ENCODE data around the gene KIAA0825.

KIAA0825 gene, protein sequence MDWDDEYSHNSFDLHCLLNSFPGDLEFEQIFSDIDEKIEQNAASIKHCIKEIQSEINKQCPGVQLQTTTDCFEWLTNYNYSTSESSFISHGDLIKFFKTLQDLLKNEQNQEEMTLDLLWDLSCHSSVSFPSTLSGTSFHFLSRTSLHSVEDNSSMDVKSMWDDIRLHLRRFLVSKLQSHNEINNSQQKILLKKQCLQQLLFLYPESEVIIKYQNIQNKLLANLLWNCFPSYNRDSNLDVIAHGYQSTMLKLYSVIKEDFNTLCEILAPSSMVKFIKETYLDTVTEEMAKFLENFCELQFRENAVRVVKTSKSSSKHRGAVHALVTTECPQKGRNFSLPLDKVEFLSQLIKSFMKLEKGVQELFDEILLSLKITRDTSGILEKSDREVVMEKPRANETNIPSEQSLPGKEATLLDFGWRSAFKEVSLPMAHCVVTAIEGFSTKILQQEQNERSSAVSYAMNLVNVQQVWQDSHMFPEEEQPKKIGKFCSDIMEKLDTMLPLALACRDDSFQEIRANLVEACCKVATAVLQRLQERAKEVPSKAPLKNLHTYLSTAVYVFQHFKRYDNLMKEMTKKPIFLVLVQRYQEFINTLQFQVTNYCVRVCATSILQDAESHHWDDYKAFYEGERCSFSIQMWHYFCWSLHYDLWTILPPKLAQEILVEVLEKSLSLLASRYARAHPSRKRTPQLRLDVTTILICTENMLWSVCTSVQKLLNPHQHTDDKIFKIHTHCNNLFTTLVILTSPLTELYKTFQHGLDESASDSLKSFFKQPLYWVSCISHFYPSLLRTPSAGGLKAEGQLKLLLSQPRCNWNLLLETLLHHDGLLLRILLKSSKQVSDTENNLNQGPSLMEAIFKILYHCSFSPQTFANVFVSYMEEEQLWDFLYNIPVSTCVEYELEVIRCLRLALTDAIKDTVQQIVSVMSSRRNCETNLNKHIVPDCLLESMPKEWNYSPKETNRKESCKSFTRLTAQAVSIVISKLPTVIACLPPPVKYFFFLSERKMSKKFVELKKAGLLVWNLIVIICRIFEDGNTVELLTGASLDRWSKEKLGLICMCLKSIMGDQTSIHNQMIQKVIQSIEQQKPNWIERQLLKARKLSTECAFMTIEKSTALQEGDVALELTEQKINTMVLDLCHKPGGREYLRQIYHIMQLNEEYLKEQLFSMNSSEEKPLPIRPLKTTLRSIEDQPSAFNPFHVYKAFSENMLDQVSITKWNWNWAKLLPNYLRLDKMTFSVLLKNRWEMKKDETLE (N-terminal part only)

DNA sequence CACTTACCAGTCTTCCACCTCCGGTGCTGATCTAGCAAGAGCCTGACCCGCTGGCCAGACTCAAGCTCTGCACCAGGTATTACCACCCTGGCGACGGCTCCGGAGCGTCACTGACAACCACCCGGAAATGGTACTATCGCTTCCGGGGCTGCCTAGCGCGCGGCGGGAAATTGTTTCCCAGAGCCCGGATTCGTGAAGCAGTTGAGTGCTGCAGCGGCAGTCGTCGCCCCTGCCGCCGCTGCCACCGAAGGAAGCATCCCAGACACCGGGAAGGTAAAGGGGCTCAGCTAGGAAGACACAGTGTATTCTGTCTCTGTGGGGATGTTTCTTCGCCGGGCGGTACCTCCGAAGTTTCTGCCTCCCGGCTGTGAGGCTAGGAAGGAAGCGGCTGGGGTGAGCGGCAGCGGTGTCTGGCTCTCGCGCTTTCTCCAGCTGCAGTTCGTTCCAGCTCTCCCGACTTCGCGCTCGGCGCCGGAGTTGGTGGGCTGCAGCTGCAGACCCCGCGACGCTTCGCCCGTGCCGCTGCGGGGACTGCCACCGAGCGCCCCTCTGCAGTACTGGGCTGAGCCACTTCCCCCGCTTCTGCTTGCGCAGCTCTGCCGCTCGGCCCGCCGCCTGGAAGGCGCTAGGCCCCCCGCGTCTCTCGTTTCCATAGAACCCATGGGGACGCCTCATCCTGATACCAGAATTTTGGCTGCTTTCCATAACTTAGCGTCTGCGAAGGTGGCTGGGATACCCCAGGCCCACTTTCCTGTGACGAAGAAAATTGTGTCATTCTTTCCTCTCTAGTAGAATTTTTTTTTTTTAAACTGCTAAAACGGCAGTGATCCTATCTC lies at the start of gene KIAA0825, which contains the start of gene SLF1:
TSS of gene KIAA0825 (minus strand) at position 112 of the 836 bp plus-strand sequence. CDS start 81,478 bp downstream, outside the sequence.
TSS of gene SLF1 (plus strand) at position 177 of the 836 bp plus-strand sequence. CDS start 10,142 bp downstream, outside the sequence.
- H3K4me3 Mint-ChIP-seq, result peak within 1 kb of the TSS; percentile 86
- H3K27me3 Mint-ChIP-seq, result no peaks in the 10 kb centered on the region
- DNase-seq, result peak; percentile 92
- H3K27ac Mint-ChIP-seq, result peak within 1 kb of the TSS; percentile 86
- H3K4me1 Mint-ChIP-seq, result peaks cover 39% of the 10 kb centered on the region
- CTCF ChIA-PET, result interaction anchor here (1.0 to 1.8 kb wide), 3 partner anchors 41 to 94 kb away, joined by 3 to 8 read pairs (median 4); no protein-coding TSS in a partner anchor
- no peaks in the 10 kb centered on the region for H3K9me3 Mint-ChIP-seq
- no peaks in the 10 kb centered on the region for H3K36me3 Mint-ChIP-seq

DNA sequence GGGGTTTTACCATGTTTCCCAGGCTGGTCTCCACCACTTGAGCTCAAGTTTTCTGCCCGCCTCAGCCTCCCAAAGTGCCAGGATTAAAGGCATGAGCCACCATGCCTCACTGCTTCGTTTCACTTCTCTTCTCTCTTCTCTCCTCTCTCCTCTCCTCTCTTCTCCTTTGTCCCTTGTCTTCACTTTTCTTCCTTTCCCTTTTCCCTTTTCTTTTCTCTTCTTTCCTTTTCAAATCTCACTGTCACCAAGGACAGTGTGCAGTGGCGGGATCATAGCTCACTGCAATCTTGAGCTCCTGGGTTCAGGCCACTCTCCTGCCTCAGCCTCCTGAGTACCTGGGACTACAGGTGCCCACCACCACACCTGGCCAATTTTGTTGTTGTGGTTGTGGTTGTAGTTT lies 49.5 kb upstream of the KIAA0825 start:
- no peak overlapping the region for H3K27ac Mint-ChIP-seq

DNA sequence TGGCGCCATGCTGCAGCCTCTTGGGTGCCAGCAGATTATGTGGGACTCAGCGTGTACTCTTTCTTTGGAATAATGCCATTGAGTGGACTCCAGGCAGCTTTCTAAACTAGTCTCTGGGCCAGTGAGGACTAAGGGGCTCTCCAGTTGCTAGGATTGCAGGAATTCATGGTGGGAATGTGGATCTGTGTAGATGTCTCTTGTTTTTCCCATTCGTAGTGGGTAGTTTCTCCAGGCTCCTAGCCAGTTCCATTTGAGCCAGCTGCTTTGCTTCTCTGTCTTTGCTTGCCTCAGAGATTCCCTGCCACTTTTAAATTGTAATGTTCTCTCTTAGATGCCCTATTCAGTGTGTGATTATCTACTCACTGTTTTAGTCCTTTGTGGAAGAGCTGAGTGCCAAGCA lies 42.7 kb upstream of the KIAA0825 start:
- CTCF ChIA-PET, result no interaction called here
- Mint-ChIP-seq H3K4me3 (no peak overlapping the region), H3K27me3 (no peaks in the 10 kb centered on the region), H3K27ac (no peak overlapping the region), H3K36me3 (peaks cover 53% of the 10 kb centered on the region), H3K9me3 (peaks cover 29% of the 10 kb centered on the region), H3K4me1 (no peaks in the 10 kb centered on the region)
- DNase-seq, result no peak

More for the DNA sequence above, 49.5 kb upstream of the KIAA0825 start:
- CTCF ChIA-PET, result no interaction called here
- no peaks in the 10 kb centered on the region for H3K27me3 Mint-ChIP-seq
- DNase-seq, result no peak
- H3K9me3 Mint-ChIP-seq, result no peaks in the 10 kb centered on the region
- no peak overlapping the region for H3K4me3 Mint-ChIP-seq
- H3K4me1 Mint-ChIP-seq, result peaks cover 6% of the 10 kb centered on the region
- peaks cover 18% of the 10 kb centered on the region for H3K36me3 Mint-ChIP-seq

DNA sequence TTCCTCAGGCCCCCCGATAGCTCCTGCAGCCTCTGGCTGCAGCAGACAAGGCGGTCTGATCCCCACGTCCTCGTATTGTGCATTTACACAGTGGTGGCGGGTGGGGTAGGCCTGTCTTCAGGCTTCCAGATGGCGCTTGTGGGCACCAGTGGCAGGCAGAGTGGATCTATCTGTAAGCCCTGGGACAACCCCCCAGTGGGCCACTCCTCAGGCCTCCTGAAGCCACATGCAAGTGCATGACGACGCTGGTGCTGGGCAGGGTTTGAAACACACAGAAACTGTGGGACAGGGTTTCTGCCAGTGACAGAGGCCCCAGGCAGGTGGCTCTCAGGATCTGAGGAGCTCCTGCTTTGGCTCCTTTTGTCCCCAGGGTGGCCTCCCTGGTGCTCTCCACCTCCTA lies 42.1 kb upstream of the KIAA0825 start:
- Mint-ChIP-seq H3K27me3 (no peaks in the 10 kb centered on the region), H3K36me3 (peaks cover 57% of the 10 kb centered on the region), H3K27ac (no peak overlapping the region), H3K4me3 (no peak overlapping the region), H3K9me3 (peaks cover 34% of the 10 kb centered on the region), H3K4me1 (no peaks in the 10 kb centered on the region)
- no peak for DNase-seq
- CTCF ChIA-PET, result interaction anchor here (0.6 kb wide), 1 partner anchor 281 kb away, joined by 3 read pairs; no protein-coding TSS in a partner anchor

DNA sequence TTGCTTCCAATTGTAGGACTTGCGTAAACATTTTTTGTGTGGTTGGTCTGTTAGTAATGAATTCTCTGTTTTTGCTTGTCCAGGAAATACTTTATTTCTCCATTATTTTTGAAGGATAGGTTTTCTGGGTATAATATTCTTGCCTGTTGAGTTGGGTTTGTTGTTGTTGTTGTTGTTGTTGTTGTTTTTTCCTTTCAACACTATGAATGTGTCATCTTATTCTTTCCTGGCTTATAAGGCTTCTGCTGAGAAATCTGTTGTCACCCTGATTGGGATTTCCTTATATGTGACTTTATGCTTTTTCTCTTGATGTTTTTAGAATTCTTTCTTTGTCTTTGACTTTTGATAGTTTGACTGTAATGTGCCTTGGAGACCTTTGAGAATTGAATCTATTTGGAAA lies 39.9 kb upstream of the KIAA0825 start:
- Mint-ChIP-seq H3K36me3 (peaks cover 65% of the 10 kb centered on the region), H3K4me1 (no peaks in the 10 kb centered on the region), H3K27ac (no peak overlapping the region), H3K4me3 (no peak overlapping the region), H3K9me3 (peaks cover 38% of the 10 kb centered on the region), H3K27me3 (no peaks in the 10 kb centered on the region)
- CTCF ChIA-PET, result no interaction called here
- DNase-seq, result no peak

DNA sequence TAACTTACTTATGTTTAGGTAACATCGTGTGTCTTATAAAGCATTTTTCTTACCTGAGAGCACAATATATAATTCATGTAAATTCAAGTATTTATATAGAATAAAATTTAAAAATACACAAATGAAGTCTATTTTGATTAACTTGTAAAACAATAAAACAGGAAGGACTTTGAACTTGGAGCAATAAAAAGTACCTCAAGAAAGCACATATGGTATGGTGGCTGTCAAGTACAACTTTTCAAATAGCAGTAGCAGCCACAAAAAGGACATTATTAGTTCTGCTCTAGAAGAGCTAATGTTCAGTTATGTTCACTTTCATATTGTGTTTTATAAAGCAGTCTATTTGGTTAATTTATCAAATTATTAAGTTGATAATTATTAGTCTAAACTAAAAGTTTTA lies 31.5 kb upstream of the KIAA0825 start:
- DNase-seq, result no peak
- no peak overlapping the region for H3K27ac Mint-ChIP-seq
- H3K27me3 Mint-ChIP-seq, result no peaks in the 10 kb centered on the region
- peaks cover 25% of the 10 kb centered on the region for H3K36me3 Mint-ChIP-seq
- H3K4me3 Mint-ChIP-seq, result no peak overlapping the region
- H3K4me1 Mint-ChIP-seq, result no peaks in the 10 kb centered on the region
- CTCF ChIA-PET, result no interaction called here
- H3K9me3 Mint-ChIP-seq, result peaks cover under 1% of the 10 kb centered on the region

DNA sequence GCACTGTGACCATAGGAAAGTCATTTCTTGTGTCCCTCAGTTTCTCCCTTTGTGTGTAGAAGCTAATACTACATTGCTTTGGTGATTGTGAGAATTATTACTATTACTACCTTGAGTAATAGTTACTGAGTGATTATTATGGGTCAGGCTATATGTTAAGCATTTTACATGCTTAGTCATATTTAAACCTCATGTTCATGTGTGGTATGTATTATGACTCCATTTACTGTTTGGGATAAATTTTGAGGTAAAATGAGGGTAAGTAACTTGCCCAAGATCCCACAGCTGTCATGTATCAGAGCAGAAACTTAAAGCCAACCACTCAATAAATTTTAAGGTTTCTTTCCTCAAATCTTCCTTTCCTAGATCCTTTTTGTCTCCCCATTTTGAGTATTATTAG lies 28.4 kb upstream of the KIAA0825 start:
- H3K4me1 Mint-ChIP-seq, result no peaks in the 10 kb centered on the region
- H3K27ac Mint-ChIP-seq, result no peak overlapping the region
- peaks cover 23% of the 10 kb centered on the region for H3K36me3 Mint-ChIP-seq
- H3K4me3 Mint-ChIP-seq, result no peak overlapping the region
- no peaks in the 10 kb centered on the region for H3K9me3 Mint-ChIP-seq
- CTCF ChIA-PET, result interaction anchor here (1.0 kb wide), 1 partner anchor 91 kb away, joined by 3 read pairs; no protein-coding TSS in a partner anchor
- H3K27me3 Mint-ChIP-seq, result no peaks in the 10 kb centered on the region
- DNase-seq, result no peak

DNA sequence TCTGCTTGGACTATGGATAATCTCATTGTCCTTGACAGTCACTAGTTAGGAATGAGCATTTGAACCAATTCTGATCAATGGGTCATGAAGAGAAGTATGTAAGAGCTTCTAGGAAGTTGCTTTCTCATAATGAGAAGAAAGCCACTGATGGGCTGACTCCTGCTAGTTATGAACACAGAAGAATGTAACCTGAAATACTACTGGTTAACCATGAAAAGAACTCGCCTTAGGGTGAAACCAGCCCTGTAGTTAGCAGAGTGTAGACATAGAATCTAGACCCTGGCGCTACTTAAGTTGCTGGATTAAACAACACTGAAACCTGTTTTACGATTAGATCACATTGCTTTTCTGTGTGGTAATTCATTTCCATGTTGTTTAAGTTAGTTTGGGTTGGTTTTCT lies 26.6 kb upstream of the KIAA0825 start:
- peaks cover 35% of the 10 kb centered on the region for H3K36me3 Mint-ChIP-seq
- no peaks in the 10 kb centered on the region for H3K27me3 Mint-ChIP-seq
- no peak for DNase-seq
- no peak overlapping the region for H3K27ac Mint-ChIP-seq
- peaks cover 11% of the 10 kb centered on the region for H3K9me3 Mint-ChIP-seq
- H3K4me1 Mint-ChIP-seq, result no peaks in the 10 kb centered on the region
- H3K4me3 Mint-ChIP-seq, result no peak overlapping the region
- CTCF ChIA-PET, result no interaction called here

DNA sequence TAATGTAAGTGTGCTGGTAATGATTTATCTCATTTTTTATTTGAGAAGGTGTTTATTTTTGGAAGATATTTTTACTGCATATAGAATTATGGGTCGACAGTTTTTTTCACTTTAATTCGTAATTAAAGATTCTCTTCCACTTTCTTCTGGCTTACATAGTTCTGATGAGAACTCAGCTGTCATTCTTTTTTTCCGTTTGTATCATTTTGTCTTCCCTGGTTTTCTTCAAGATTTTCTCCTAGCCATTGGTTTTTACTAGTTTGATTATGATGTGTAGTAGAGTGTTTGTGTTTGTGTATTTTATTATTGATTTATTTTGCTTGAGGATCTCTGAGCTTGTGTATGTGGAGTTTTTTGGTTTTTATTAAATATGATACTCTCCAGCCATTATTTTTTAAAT lies 21.8 kb upstream of the KIAA0825 start:
- H3K27me3 Mint-ChIP-seq, result no peaks in the 10 kb centered on the region
- CTCF ChIA-PET, result no interaction called here
- H3K4me1 Mint-ChIP-seq, result no peaks in the 10 kb centered on the region
- no peak for DNase-seq
- H3K27ac Mint-ChIP-seq, result no peak overlapping the region
- H3K9me3 Mint-ChIP-seq, result peaks cover 30% of the 10 kb centered on the region
- H3K4me3 Mint-ChIP-seq, result no peak overlapping the region
- peaks cover 71% of the 10 kb centered on the region for H3K36me3 Mint-ChIP-seq

DNA sequence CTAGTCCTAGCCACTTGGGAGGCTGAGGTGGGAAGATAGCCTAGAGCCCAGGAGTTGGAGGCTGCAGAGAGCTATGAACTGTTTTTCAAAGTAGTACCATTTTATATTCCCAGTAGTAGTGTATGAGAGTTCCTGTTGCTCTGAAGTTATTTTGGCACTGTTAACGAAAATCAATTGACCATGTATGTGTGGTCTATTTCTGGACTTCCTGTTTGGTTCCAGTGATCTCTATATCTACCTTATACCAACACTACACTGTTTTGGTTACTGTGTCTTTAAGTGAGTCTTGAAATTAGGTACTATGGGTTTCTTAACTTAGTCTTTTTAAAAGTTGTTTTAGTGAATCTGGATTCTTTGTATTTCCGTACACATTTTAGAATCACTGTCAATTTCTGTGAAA lies 13.6 kb upstream of the KIAA0825 start:
- H3K27me3 Mint-ChIP-seq, result no peaks in the 10 kb centered on the region
- peaks cover 56% of the 10 kb centered on the region for H3K36me3 Mint-ChIP-seq
- peaks cover 5% of the 10 kb centered on the region for H3K9me3 Mint-ChIP-seq
- no peak for DNase-seq
- CTCF ChIA-PET, result no interaction called here
- H3K27ac Mint-ChIP-seq, result no peak overlapping the region
- H3K4me3 Mint-ChIP-seq, result no peak overlapping the region
- H3K4me1 Mint-ChIP-seq, result peaks cover 7% of the 10 kb centered on the region

DNA sequence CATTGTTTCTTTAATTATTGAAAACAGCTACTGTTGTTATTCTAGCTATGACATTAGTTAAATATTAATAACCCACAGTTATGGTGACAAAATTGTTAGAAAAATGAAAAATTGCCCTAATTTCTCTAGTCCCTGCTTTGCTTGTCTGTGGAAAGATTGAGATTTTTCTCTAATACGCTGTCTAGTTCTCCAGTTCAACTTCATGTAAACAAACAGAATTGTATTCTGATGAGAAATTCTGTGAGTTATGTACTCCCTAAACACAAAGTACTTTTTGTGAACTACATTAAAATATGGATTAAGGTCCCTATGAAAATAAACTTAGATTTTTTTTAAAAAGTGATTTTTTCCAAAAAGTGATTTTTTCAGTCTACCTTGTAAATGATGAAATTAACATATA lies 8.8 kb upstream of the KIAA0825 start:
- peaks cover 4% of the 10 kb centered on the region for H3K4me1 Mint-ChIP-seq
- no peak overlapping the region for H3K4me3 Mint-ChIP-seq
- CTCF ChIA-PET, result no interaction called here
- no peak overlapping the region for H3K27ac Mint-ChIP-seq
- no peak for DNase-seq
- H3K36me3 Mint-ChIP-seq, result peaks cover 24% of the 10 kb centered on the region
- H3K9me3 Mint-ChIP-seq, result no peaks in the 10 kb centered on the region
- no peaks in the 10 kb centered on the region for H3K27me3 Mint-ChIP-seq

DNA sequence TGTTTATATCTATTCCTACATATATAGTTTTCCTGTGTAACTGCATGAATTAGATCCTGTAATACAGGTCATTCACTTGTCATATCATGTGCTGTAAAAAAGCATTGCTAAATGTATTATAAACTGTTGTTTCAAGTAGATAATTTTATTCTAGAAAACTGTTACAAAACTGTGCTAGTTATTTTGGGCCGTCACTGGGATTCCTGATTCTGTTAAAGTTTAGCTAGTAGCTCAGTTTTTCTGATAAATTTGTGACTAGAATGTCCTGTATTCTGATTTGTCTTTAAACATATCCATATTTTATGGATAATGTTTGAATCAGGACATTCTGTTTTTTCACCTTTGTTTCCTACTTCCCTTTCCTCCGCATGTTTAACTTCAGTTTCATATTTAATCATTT lies 5.5 kb upstream of the KIAA0825 start:
- no peaks in the 10 kb centered on the region for H3K27me3 Mint-ChIP-seq
- CTCF ChIA-PET, result no interaction called here
- no peak overlapping the region for H3K27ac Mint-ChIP-seq
- DNase-seq, result no peak
- no peaks in the 10 kb centered on the region for H3K9me3 Mint-ChIP-seq
- H3K4me3 Mint-ChIP-seq, result no peak overlapping the region
- peaks cover 3% of the 10 kb centered on the region for H3K36me3 Mint-ChIP-seq
- H3K4me1 Mint-ChIP-seq, result peaks cover 23% of the 10 kb centered on the region

DNA sequence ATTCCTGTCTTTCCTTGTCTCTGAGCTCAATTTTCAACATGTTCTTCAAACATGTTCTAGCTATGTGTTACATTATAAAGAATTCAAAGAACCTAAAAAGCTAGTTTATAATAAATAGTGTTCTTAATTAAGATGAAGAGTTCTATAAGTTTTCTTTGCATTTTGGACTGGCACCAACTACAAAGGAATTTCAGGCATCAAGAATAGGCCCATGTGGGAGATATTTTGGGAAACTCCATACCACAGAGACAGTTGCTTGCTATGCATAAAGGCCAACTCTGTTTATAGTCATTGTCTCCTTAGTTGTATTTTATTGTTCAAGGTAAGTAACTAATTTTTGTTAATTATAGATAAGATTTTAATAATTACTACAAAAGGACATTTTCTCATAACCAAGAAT lies 4.6 kb upstream of the KIAA0825 start:
- no peak overlapping the region for H3K27ac Mint-ChIP-seq
- H3K4me1 Mint-ChIP-seq, result peaks cover 24% of the 10 kb centered on the region
- no peak overlapping the region for H3K4me3 Mint-ChIP-seq
- CTCF ChIA-PET, result no interaction called here
- H3K9me3 Mint-ChIP-seq, result no peaks in the 10 kb centered on the region
- no peaks in the 10 kb centered on the region for H3K27me3 Mint-ChIP-seq
- DNase-seq, result no peak
- H3K36me3 Mint-ChIP-seq, result no peaks in the 10 kb centered on the region

All from activated naive CD4-positive, alpha-beta T cell treated with anti-CD3 and anti-CD28 coated beads, Interleukin-2, amount 10 ng/mL, durations not matched to agents 7 days and 5 days (primary cell).